GM21515 (cell line): ENCODE measurements around the gene STMND1.

ENCODE experiments used
- ATAC-seq: cut with Tn5 transposase; IDR thresholded peaks from one replicate; pipeline ENCODE4 v1.9.1; 2021; ENCODE audit not compliant: unreplicated experiment

STMND1 gene

GRCh38 chr6:17159240-17159639, 57.4 kb downstream of the STMND1 start:
- ATAC-seq, result no peak

DNA sequence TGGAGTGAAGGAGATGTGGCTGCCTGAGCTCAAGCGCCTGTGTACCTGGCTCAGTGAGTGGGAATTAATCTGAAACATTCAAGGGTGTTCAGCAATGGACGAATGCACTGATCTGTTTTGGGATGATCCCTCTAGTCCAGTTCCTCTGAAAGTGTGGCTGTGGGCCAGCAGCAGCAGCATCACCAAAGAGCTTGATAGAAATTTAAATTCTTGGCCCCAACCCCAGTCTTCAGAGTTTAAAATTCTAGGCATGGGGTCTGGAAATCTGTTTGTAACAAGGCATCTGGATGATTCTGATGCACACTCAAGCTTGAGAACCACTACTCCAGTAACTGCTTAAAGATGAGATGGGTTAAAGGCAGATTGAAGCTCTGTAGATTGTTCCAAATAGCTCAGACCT, 59.2 kb downstream of the STMND1 start:
- no peak for ATAC-seq

- no peak for ATAC-seq
These were observed 63.5 kb downstream of the STMND1 start for GRCh38 chr6:17165383-17165782.

GRCh38 chr6:17167327-17167979, 65.6 kb downstream of the STMND1 start:
- no peak for ATAC-seq

DNA sequence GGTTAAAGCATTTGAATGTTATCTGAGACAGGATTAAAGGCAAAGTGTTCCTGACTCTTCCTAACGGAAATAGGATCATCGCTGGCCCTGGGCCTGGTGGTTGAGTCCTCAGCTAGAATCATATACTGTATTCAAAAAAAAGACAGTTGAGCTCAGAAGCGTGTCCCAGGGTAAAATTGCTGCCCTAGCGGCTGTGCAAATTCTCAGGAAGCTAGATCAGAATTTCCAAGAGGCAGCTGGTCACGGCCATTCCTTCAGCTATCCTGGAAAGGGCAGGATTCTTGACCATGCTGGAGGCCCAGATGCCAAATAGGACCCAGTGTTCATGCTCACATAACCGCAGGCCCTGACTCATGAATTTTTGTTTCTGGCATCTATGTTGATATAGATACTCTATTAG, 67.4 kb downstream of the STMND1 start:
- no peak for ATAC-seq

DNA sequence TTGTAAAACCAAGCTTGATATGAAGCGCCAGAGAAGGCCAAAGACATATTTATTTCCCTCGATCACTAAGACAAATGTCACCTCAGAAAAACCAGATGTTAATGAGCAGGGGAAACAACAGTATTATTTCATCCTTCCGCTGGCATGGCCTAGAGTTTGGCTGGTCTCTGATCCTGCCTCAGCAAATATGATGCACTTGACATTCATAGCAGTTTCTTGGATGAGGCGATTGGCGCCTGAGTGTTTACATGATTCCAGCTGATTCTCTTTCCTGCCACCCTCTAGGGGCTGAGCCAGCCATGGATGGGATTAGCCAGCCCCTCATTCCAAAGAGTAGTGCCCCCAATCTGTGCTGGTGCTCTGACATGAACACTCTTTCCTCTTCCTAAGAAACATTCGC, 67.9 kb downstream of the STMND1 start:
- ATAC-seq, result no peak

- no peak for ATAC-seq
These were observed 71.1 kb downstream of the STMND1 start for GRCh38 chr6:17172836-17173470.

- ATAC-seq, result no peak
These were observed 76.5 kb downstream of the STMND1 start for GRCh38 chr6:17178326-17178725.

GRCh38 chr6:17178754-17179529, 77.1 kb downstream of the STMND1 start:
- no peak for ATAC-seq

DNA sequence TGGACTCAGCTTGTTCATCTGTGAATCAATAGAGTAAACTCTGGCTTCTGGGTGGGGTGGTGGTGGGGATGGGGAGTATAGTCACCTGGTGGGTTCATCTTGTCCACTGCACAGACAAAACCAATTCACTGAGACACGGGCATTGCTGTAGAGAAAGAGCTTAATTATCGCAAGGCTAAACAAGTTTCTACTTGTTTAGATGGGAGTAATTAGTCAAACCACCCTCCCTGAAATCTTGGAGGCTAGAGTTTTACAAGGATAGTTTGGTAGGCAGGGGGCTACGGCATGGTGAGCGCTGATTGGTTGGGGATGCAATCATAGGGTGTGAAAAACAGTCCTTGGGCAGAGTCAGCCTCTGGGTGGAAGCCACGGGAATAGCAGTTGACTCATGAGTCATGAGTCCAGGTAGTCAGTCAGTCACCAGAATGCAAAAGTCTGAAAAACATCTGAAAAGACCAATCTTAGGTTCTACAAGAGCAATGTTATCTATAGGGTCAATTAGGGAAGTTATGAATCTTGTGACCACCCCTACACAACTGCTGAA, 77.8 kb downstream of the STMND1 start:
- no peak for ATAC-seq
